ENCODE measurements around the gene ID3. TPM values are rescaled to one million over a fixed set of nuclear protein-coding genes. Genes with fewer than 3 reads are reported as not detected.

The ID3 gene
- total and polyA plus RNA-seq, 4 experiments from 2014 or later, result 8.9 to 98.0 (median 54.8) TPM

- peak overlapping the region in 5 of 8 donors; percentile 23 to 67 (median 47) for H3K4me3 Mint-ChIP-seq
- H3K9me3 Mint-ChIP-seq, result no peaks in the 10 kb centered on the region
- peaks cover 25% of the 10 kb centered on the region for H3K4me1 ChIP-seq (ENCODE audit: insufficient read depth, low read length)
- intact Hi-C loops (cut with micrococcal nuclease), result loop anchor here (1.0 kb wide), 1 partner anchor 19 kb away; the partner anchor contains the start of gene ID3
- H3K36me3 Mint-ChIP-seq, result no peaks in the 10 kb centered on the region
- POLR2A ChIA-PET (ENCODE audit: partially characterized antibody), result interaction anchor here (0.9 to 8.4 kb wide), 7 partner anchors 13 to 41 kb away, joined by 3 to 111 read pairs (median 8); partner anchors contain the start of gene ID3
- H3K9me3 ChIP-seq (ENCODE audit: control insufficient read depth in 1 of 2, low read length in 2 of 2), result no peaks in the 10 kb centered on the region
- CTCF ChIA-PET (ENCODE audit: partially characterized antibody), result interaction anchor here (1.5 to 1.8 kb wide), 2 partner anchors 15 to 23 kb away, joined by 5 to 8 read pairs; no protein-coding TSS in a partner anchor
- H3K27ac Mint-ChIP-seq, result peak overlapping the region in 6 of 7 donors; percentile 4 to 69 (median 27)
- H3K27ac ChIP-seq (ENCODE audit: low read depth, low read length), result no peak overlapping the region
- H3K27me3 ChIP-seq (ENCODE audit: insufficient read depth, low read length), result no peaks in the 10 kb centered on the region
- H3K27me3 Mint-ChIP-seq, result no peaks in the 10 kb centered on the region
- no peaks in the 10 kb centered on the region for H3K36me3 ChIP-seq (ENCODE audit: insufficient read depth, low read length)
- H3K4me1 Mint-ChIP-seq, result peaks cover 13 to 27% (median 20%) of the 10 kb centered on the region in 4 donors
- DNase-seq, result no peak
- H3K4me3 ChIP-seq (ENCODE audit: low read length in 2 of 2), result no peak overlapping the region
Observed at GRCh38 chr1:23578311-23578996, 19.2 kb upstream of the ID3 start.

GRCh38 chr1:23577056-23578004 lies 18.0 kb upstream of the ID3 start:
- no peak overlapping the region for H3K4me3 ChIP-seq (ENCODE audit: low read length in 2 of 2)

GRCh38 chr1:23576338-23577055 lies 17.2 kb upstream of the ID3 start:
- H3K9me3 Mint-ChIP-seq, result no peaks in the 10 kb centered on the region
- Histone ChIP-seq H3K4me1 (ENCODE audit: insufficient read depth, low read length) (peaks cover 25% of the 10 kb centered on the region), H3K36me3 (ENCODE audit: insufficient read depth, low read length) (no peaks in the 10 kb centered on the region), H3K27me3 (ENCODE audit: insufficient read depth, low read length) (no peaks in the 10 kb centered on the region), H3K4me3 (ENCODE audit: low read length in 2 of 2) (no peak overlapping the region), H3K27ac (ENCODE audit: low read depth, low read length) (no peak overlapping the region), H3K9me3 (ENCODE audit: control insufficient read depth in 1 of 2, low read length in 2 of 2) (no peaks in the 10 kb centered on the region)
- H3K4me1 Mint-ChIP-seq, result peaks cover 13 to 27% (median 20%) of the 10 kb centered on the region in 4 donors
- H3K27ac Mint-ChIP-seq, result peak overlapping the region in 2 of 7 donors; percentile 4 to 46
- H3K36me3 Mint-ChIP-seq, result no peaks in the 10 kb centered on the region
- no peaks in the 10 kb centered on the region for H3K27me3 Mint-ChIP-seq
- no peak overlapping the region for H3K4me3 Mint-ChIP-seq
- ChIA-PET POLR2A (ENCODE audit: partially characterized antibody) (interaction anchor here (0.9 to 8.4 kb wide), 16 partner anchors 9 to 61 kb away, joined by 3 to 111 read pairs (median 6); partner anchors contain the start of gene ID3), CTCF (ENCODE audit: partially characterized antibody) (interaction anchor here (0.6 to 2.5 kb wide), 13 partner anchors 13 to 173 kb away, joined by 3 to 29 read pairs (median 4); no protein-coding TSS in a partner anchor)
- intact Hi-C loops (cut with micrococcal nuclease), result no loop called here
- no peak for DNase-seq

More at GRCh38 chr1:23577056-23578004, 18.0 kb upstream of the ID3 start:
- H3K27ac Mint-ChIP-seq, result peak overlapping the region; percentile 4 to 86 (median 54)
- no peaks in the 10 kb centered on the region for H3K36me3 Mint-ChIP-seq
- H3K4me3 Mint-ChIP-seq, result peak overlapping the region in 3 of 8 donors; percentile 36 to 46 (median 38)
- DNase-seq, result no peak
- H3K27ac ChIP-seq (ENCODE audit: low read depth, low read length), result no peak overlapping the region
- POLR2A ChIA-PET (ENCODE audit: partially characterized antibody), result interaction anchor here (0.6 to 8.4 kb wide), 16 partner anchors 10 to 60 kb away, joined by 3 to 111 read pairs (median 6); partner anchors contain the start of gene ID3
- no peaks in the 10 kb centered on the region for H3K9me3 ChIP-seq (ENCODE audit: control insufficient read depth in 1 of 2, low read length in 2 of 2)
- intact Hi-C loops (cut with micrococcal nuclease), result loop anchor here (1.0 kb wide), 1 partner anchor 18 kb away; the partner anchor contains the start of gene ID3
- no peaks in the 10 kb centered on the region for H3K27me3 ChIP-seq (ENCODE audit: insufficient read depth, low read length)
- CTCF ChIA-PET (ENCODE audit: partially characterized antibody), result interaction anchor here (0.9 to 2.5 kb wide), 12 partner anchors 14 to 174 kb away, joined by 3 to 29 read pairs (median 4); no protein-coding TSS in a partner anchor
- H3K4me1 ChIP-seq (ENCODE audit: insufficient read depth, low read length), result peaks cover 25% of the 10 kb centered on the region
- H3K27me3 Mint-ChIP-seq, result no peaks in the 10 kb centered on the region
- no peaks in the 10 kb centered on the region for H3K9me3 Mint-ChIP-seq
- H3K4me1 Mint-ChIP-seq, result peaks cover 13 to 27% (median 20%) of the 10 kb centered on the region in 4 donors
- no peaks in the 10 kb centered on the region for H3K36me3 ChIP-seq (ENCODE audit: insufficient read depth, low read length)

GRCh38 chr1:23575226-23575810 lies 16.0 kb upstream of the ID3 start:
- Mint-ChIP-seq H3K36me3 (no peaks in the 10 kb centered on the region), H3K4me3 (no peak overlapping the region), H3K27ac (peak overlapping the region in 2 of 7 donors; percentile 66 to 77), H3K4me1 (peaks cover 13 to 27% (median 20%) of the 10 kb centered on the region in 4 donors), H3K27me3 (no peaks in the 10 kb centered on the region), H3K9me3 (no peaks in the 10 kb centered on the region)
- H3K4me1 ChIP-seq (ENCODE audit: insufficient read depth, low read length), result peaks cover 25% of the 10 kb centered on the region
- no peaks in the 10 kb centered on the region for H3K27me3 ChIP-seq (ENCODE audit: insufficient read depth, low read length)
- H3K27ac ChIP-seq (ENCODE audit: low read depth, low read length), result no peak overlapping the region
- no peak for DNase-seq
- no peaks in the 10 kb centered on the region for H3K9me3 ChIP-seq (ENCODE audit: control insufficient read depth in 1 of 2, low read length in 2 of 2)
- POLR2A ChIA-PET (ENCODE audit: partially characterized antibody), result interaction anchor here (0.9 to 8.4 kb wide), 5 partner anchors 18 to 59 kb away, joined by 3 to 111 read pairs (median 3); partner anchors contain the start of gene ID3
- H3K4me3 ChIP-seq (ENCODE audit: low read length in 2 of 2), result no peak overlapping the region
- CTCF ChIA-PET (ENCODE audit: partially characterized antibody), result no interaction called here
- H3K36me3 ChIP-seq (ENCODE audit: insufficient read depth, low read length), result no peaks in the 10 kb centered on the region
- intact Hi-C loops (cut with micrococcal nuclease), result no loop called here

- ChIA-PET CTCF (ENCODE audit: partially characterized antibody) (interaction anchor here (1.1 to 4.2 kb wide), 2 partner anchors 60 to 63 kb away, joined by 4 to 17 read pairs; no protein-coding TSS in a partner anchor), POLR2A (ENCODE audit: partially characterized antibody) (interaction anchor here (1.2 to 8.4 kb wide), 3 partner anchors 17 to 45 kb away, joined by 3 to 111 read pairs (median 29); partner anchors contain the start of gene ID3)
- Mint-ChIP-seq H3K27me3 (peaks cover 4 to 5% of the 10 kb centered on the region in 2 donors), H3K4me3 (no peak overlapping the region), H3K4me1 (peaks cover 13 to 27% (median 21%) of the 10 kb centered on the region in 4 donors), H3K9me3 (no peaks in the 10 kb centered on the region), H3K27ac (no peak overlapping the region), H3K36me3 (no peaks in the 10 kb centered on the region)
- Histone ChIP-seq H3K4me3 (ENCODE audit: low read length in 2 of 2) (no peak overlapping the region), H3K27me3 (ENCODE audit: insufficient read depth, low read length) (no peaks in the 10 kb centered on the region), H3K36me3 (ENCODE audit: insufficient read depth, low read length) (no peaks in the 10 kb centered on the region), H3K4me1 (ENCODE audit: insufficient read depth, low read length) (peaks cover 25% of the 10 kb centered on the region), H3K9me3 (ENCODE audit: control insufficient read depth in 1 of 2, low read length in 2 of 2) (no peaks in the 10 kb centered on the region), H3K27ac (ENCODE audit: low read depth, low read length) (no peak overlapping the region)
- intact Hi-C loops (cut with micrococcal nuclease), result no loop called here
- no peak for DNase-seq
Observed at GRCh38 chr1:23574265-23574754, 15.0 kb upstream of the ID3 start.
